Activated naive CD4-positive, alpha-beta T cell treated with Interleukin-2 at 50 U/mL for 16 hours (primary cell): ENCODE measurements around the gene MESP1.

Experiments used
- DNase-seq: peaks from one replicate; pipeline ENCODE4 v3.0.0-alpha.2; 2020

The MESP1 gene

GRCh38 chr15:89756897-89757296 lies 5.8 kb upstream of the MESP1 start:
- no peak for DNase-seq

- no peak for DNase-seq
These were observed 4.7 kb upstream of the MESP1 start for GRCh38 chr15:89755701-89756100.

GRCh38 chr15:89754361-89755154 lies 3.5 kb upstream of the MESP1 start:
- no peak for DNase-seq

GRCh38 chr15:89753855-89754254 lies 2.8 kb upstream of the MESP1 start:
- DNase-seq: no peak

GRCh38 chr15:89751748-89752147 lies 699 bp upstream of the MESP1 start:
- DNase-seq: no peak

GRCh38 chr15:89749951-89750559 lies 994 bp downstream of the MESP1 start:
- peak; percentile 2 for DNase-seq

GRCh38 chr15:89749526-89749925 lies 1.5 kb downstream of the MESP1 start:
- no peak for DNase-seq

GRCh38 chr15:89749054-89749453 lies 2.0 kb downstream of the MESP1 start:
- no peak for DNase-seq

GRCh38 chr15:89747708-89748682 lies 3.1 kb downstream of the MESP1 start:
- DNase-seq: no peak

- DNase-seq: no peak
These were observed 4.7 kb downstream of the MESP1 start for GRCh38 chr15:89746386-89746780.

GRCh38 chr15:89745768-89746167 lies 5.3 kb downstream of the MESP1 start:
- DNase-seq: no peak

- DNase-seq: no peak
These were observed 5.9 kb downstream of the MESP1 start for GRCh38 chr15:89745131-89745530.

- no peak for DNase-seq
These were observed 7.5 kb downstream of the MESP1 start for GRCh38 chr15:89743594-89743993.

- DNase-seq: no peak
These were observed 8.0 kb downstream of the MESP1 start for GRCh38 chr15:89743011-89743410.

- DNase-seq: peak; percentile 49
These were observed 10.9 kb downstream of the MESP1 start for GRCh38 chr15:89740137-89740536.

GRCh38 chr15:89735773-89736172 lies 15.3 kb downstream of the MESP1 start:
- no peak for DNase-seq

- DNase-seq: no peak
These were observed 18.4 kb downstream of the MESP1 start for GRCh38 chr15:89732451-89733172.

- DNase-seq: no peak
These were observed 19.8 kb downstream of the MESP1 start for GRCh38 chr15:89731275-89731674.

- DNase-seq: no peak
These were observed 22.8 kb downstream of the MESP1 start for GRCh38 chr15:89728254-89728653.

- DNase-seq: no peak
These were observed 26.0 kb downstream of the MESP1 start for GRCh38 chr15:89725064-89725463.

- DNase-seq: no peak
These were observed 26.4 kb downstream of the MESP1 start for GRCh38 chr15:89724621-89725020.

GRCh38 chr15:89723031-89723430 lies 28.0 kb downstream of the MESP1 start:
- DNase-seq: no peak

- DNase-seq: no peak
These were observed 36.3 kb downstream of the MESP1 start for GRCh38 chr15:89714775-89715174.
